ENCODE data around the gene DOK6. TPM values are rescaled to one million over a fixed set of nuclear protein-coding genes. Genes with fewer than 3 reads are reported as not detected.

Gene DOK6
- total RNA-seq, 1 donor from 2014 or later, result not detected

DNA sequence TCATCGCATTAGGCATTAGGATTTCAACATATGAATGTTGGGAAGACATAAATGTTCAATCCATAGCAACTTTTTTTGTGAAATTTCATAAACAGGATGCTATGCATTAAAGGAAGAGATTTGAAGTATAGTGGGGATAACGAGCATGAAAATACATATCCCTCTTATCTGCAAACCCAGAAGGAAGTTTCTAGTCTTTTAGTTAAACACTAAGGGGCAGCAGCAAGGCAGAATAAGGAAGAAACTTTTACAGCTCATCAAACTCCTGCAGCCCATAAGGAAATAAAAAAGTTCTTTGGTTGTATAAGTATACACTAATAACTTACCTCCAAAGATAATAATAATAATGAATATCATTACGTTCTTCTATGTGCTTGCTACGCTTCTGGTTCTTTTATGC, 465.5 kb downstream of the DOK6 start:
- Histone ChIP-seq H3K9me3 (no peaks in the 10 kb centered on the region), H3K27ac (no peak overlapping the region), H3K4me1 (no peaks in the 10 kb centered on the region), H3K4me3 (no peak overlapping the region), H3K27me3 (no peaks in the 10 kb centered on the region), H3K36me3 (no peaks in the 10 kb centered on the region)
- intact Hi-C loops (cut with DNase I), result no loop called here
- TF ChIP-seq, protein P1, sequence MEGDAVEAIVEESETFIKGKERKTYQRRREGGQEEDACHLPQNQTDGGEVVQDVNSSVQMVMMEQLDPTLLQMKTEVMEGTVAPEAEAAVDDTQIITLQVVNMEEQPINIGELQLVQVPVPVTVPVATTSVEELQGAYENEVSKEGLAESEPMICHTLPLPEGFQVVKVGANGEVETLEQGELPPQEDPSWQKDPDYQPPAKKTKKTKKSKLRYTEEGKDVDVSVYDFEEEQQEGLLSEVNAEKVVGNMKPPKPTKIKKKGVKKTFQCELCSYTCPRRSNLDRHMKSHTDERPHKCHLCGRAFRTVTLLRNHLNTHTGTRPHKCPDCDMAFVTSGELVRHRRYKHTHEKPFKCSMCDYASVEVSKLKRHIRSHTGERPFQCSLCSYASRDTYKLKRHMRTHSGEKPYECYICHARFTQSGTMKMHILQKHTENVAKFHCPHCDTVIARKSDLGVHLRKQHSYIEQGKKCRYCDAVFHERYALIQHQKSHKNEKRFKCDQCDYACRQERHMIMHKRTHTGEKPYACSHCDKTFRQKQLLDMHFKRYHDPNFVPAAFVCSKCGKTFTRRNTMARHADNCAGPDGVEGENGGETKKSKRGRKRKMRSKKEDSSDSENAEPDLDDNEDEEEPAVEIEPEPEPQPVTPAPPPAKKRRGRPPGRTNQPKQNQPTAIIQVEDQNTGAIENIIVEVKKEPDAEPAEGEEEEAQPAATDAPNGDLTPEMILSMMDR (IDR thresholded peaks at IDR 0.05), result no peak
- no peak for DNase-seq (ENCODE audit: low spot score in 2 of 2)

DNA sequence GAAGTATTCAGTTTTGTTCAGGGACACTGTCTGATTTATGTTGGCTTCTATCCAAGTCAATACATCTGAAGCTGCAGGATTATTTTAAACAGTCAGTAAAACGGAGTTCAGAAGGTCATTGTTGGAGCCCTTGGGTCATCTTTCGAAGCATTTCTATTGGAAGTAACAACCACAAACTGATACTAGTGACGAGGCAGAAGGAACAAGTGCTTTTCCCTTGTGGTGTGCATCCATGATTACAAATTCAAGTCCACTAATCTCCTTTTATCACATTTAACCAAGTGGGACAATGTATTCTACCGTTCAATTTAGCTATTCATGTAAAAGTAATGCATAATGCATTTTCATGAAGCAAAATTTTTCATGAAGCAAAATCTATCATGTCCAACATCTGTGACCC, 470.0 kb downstream of the DOK6 start:
- Histone ChIP-seq H3K4me1 (no peaks in the 10 kb centered on the region), H3K36me3 (no peaks in the 10 kb centered on the region), H3K4me3 (no peak overlapping the region), H3K27ac (no peak overlapping the region), H3K27me3 (no peaks in the 10 kb centered on the region), H3K9me3 (no peaks in the 10 kb centered on the region)
- TF ChIP-seq, protein P1 (IDR thresholded peaks at IDR 0.05), result no peak
- DNase-seq (ENCODE audit: low spot score in 2 of 2), result no peak
- intact Hi-C loops (cut with DNase I), result no loop called here

DNA sequence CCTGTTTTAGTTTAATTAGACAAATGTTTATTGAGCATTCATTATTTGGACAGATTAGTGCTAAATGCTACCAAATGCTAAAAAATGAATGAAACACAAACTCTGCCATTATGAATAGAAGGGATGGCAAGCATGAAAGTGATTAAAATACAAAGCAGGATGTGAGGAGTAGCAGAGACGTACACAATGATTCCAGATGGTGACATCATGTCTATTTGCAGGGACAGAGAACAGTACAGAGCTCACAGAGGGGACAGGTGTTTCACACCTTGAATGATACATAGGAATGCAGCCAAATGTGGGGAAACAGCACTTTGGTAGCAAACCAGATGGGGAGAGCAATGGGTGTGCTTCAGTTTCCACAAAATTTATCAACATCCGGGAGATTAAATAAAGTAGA, 470.7 kb downstream of the DOK6 start:
- H3K36me3 ChIP-seq, result no peaks in the 10 kb centered on the region
- TF ChIP-seq, protein P1 (IDR thresholded peaks at IDR 0.05), result no peak
- no peak overlapping the region for H3K27ac ChIP-seq
- intact Hi-C loops (cut with DNase I), result no loop called here
- no peaks in the 10 kb centered on the region for H3K9me3 ChIP-seq
- H3K4me3 ChIP-seq, result no peak overlapping the region
- no peaks in the 10 kb centered on the region for H3K4me1 ChIP-seq
- no peak for DNase-seq (ENCODE audit: low spot score in 2 of 2)
- no peaks in the 10 kb centered on the region for H3K27me3 ChIP-seq

DNA sequence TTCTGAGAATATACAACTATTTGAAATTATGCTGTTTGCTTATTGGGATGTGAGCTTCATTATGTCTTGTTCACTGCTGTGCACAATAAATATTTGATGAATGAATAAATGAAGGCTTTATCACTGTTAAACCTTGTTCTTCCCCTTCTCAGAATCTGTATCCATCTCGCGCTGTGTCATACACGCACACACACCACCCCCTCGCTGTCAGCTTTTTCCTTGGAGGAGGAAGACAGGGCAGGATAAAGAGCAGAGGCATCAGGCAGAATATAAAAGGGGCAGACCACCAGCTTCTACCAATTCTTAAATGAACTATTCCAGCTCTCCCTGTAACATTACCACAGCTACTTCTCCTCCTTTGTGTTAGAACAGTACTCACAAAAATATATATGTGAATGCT, 472.0 kb downstream of the DOK6 start:
- no peaks in the 10 kb centered on the region for H3K27me3 ChIP-seq
- no peaks in the 10 kb centered on the region for H3K36me3 ChIP-seq
- no peak overlapping the region for H3K27ac ChIP-seq
- H3K4me1 ChIP-seq, result no peaks in the 10 kb centered on the region
- no peak for DNase-seq (ENCODE audit: low spot score in 2 of 2)
- intact Hi-C loops (cut with DNase I), result no loop called here
- TF ChIP-seq, protein P1 (IDR thresholded peaks at IDR 0.05), result no peak
- no peaks in the 10 kb centered on the region for H3K9me3 ChIP-seq
- H3K4me3 ChIP-seq, result no peak overlapping the region

DNA sequence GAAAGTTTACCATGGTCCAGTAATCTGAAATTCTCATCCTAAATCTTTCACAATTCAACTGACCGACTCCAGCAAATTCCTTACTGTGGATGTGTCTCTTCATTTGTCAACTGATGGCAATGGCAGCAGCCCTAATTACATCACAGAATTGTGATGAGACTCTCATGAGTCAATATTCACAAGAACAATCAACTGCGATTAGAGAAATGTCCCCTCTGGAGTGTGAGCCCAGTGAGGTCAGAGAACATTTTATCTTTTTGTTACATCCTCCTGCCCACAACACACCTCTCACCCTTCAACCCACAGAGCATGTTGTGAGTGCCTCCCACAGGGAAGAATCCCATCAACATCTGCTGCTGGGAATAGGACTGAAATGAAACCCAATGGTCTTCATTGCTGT, 473.4 kb downstream of the DOK6 start:
- no peaks in the 10 kb centered on the region for H3K27me3 ChIP-seq
- H3K27ac ChIP-seq, result no peak overlapping the region
- H3K36me3 ChIP-seq, result no peaks in the 10 kb centered on the region
- no peaks in the 10 kb centered on the region for H3K4me1 ChIP-seq
- H3K9me3 ChIP-seq, result no peaks in the 10 kb centered on the region
- H3K4me3 ChIP-seq, result no peak overlapping the region
- TF ChIP-seq, protein P1 (IDR thresholded peaks at IDR 0.05), result no peak
- DNase-seq (ENCODE audit: low spot score in 2 of 2), result no peak
- intact Hi-C loops (cut with DNase I), result no loop called here

DNA sequence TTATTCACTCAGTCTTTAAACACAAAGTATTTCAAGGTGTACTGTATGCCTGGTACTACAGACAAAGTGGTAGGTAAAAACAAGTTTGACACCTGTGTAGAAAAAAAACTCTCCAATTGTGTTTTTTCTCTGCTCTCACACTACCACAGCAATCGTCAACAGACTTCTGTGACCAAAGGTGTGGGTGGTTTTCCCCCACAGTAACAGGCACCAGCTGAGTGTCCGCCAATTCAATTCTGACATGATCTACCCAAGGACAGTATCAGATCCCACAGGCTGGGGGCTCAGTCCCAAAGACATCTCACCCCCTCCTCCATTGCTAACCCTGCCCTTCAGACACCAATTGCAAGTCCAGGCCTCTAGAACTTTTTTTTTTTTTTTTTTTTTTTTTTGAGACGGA, 475.8 kb downstream of the DOK6 start:
- no peak for DNase-seq (ENCODE audit: low spot score in 2 of 2)
- no peaks in the 10 kb centered on the region for H3K36me3 ChIP-seq
- no peak overlapping the region for H3K27ac ChIP-seq
- H3K27me3 ChIP-seq, result no peaks in the 10 kb centered on the region
- intact Hi-C loops (cut with DNase I), result no loop called here
- no peaks in the 10 kb centered on the region for H3K9me3 ChIP-seq
- TF ChIP-seq, protein P1 (IDR thresholded peaks at IDR 0.05), result no peak
- no peaks in the 10 kb centered on the region for H3K4me1 ChIP-seq
- H3K4me3 ChIP-seq, result no peak overlapping the region
